Ureter (tissue), 1 donor: ENCODE data around the gene DCBLD2. TPM values are rescaled to one million over a fixed set of nuclear protein-coding genes. Genes with fewer than 3 reads are reported as not detected.
A peak's percentile ranks its signal among the peaks of the same experiment; 100 is the strongest.

ENCODE experiments used
- DNase-seq: peaks from one replicate; pipeline ENCODE4 v3.0.0-alpha.2; 2020; ENCODE audit warnings: low spot score
- total RNA-seq: library from RNA; stranded (reverse); gene quantifications from one replicate; pipeline ENCODE4 v1.2.4, GENCODE V29; 2023
- donor health status: DM: yes; HTN: yes; CAD: no.

DCBLD2 gene, protein sequence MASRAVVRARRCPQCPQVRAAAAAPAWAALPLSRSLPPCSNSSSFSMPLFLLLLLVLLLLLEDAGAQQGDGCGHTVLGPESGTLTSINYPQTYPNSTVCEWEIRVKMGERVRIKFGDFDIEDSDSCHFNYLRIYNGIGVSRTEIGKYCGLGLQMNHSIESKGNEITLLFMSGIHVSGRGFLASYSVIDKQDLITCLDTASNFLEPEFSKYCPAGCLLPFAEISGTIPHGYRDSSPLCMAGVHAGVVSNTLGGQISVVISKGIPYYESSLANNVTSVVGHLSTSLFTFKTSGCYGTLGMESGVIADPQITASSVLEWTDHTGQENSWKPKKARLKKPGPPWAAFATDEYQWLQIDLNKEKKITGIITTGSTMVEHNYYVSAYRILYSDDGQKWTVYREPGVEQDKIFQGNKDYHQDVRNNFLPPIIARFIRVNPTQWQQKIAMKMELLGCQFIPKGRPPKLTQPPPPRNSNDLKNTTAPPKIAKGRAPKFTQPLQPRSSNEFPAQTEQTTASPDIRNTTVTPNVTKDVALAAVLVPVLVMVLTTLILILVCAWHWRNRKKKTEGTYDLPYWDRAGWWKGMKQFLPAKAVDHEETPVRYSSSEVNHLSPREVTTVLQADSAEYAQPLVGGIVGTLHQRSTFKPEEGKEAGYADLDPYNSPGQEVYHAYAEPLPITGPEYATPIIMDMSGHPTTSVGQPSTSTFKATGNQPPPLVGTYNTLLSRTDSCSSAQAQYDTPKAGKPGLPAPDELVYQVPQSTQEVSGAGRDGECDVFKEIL
- 21.1 TPM for total RNA-seq

DNA sequence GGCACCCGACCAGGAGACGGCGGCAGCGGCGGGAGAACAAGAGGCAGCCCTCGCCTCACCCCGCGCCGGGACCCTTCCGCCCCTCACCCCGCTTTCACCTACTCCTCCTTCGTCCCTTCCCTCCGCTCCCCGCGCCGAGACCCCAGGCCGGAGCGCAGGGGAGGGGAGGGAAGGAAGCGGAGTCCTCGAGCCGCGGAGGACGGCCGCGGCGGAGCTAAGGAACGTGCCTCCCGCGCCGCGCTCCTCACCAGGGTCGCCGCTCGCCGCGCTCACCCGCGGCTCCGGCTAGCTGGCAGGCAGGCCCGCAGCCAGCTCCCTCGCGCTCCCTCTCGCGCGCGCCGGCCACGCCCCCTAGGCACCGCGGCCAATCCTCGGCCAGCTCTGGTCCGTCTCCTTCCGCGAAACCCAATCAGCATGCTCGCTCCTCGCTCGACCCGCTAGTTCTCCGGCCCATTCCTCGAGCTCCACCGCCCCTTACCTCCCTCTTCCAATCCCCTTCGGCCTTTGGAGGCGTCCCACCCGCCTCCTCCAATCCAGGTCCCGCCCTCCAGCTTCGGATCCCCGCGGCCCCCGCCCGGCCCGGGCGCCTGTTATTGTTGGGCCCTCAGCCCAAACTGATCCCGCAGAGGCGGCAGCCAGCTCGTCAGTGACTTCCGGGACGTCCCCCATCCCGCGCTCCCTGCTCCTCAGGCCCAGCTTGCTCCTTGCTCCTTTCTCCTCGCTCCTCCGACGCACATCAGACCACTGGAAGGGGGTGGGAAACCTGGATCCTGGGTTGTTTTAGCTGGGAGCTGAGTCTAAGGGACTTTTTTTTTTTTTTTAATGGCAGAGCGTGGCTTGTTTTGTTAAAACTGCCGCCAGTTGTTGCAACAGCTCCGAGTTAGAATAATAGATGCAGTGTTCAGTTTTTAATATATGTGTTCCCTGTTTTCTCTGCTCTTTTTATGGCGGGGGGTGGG lies at the start of gene DCBLD2:
TSS of gene DCBLD2 (minus strand) at position 304 of the 959 bp plus-strand sequence. CDS start 369 bp downstream, outside the sequence.
- DNase-seq: peak; percentile 98

DNA sequence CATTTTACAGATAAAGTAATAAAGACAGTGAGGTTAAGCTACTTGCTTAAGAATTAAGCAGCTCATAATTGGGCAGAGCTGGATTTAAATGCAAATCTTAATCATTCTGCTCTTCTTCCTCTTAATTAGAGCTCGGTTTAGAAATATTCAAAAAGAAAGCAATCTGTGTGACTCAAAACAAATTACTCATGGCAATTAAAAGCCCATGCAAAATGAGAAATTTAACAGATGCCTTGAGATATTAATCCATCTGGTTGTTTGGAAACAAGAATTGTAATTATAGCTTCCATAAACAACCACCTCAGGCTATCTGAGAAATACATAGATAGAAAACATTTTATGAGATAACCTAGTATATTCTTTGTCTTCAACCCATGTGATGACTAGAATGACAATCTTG lies 44.2 kb upstream of the DCBLD2 start:
- no peak for DNase-seq

DNA sequence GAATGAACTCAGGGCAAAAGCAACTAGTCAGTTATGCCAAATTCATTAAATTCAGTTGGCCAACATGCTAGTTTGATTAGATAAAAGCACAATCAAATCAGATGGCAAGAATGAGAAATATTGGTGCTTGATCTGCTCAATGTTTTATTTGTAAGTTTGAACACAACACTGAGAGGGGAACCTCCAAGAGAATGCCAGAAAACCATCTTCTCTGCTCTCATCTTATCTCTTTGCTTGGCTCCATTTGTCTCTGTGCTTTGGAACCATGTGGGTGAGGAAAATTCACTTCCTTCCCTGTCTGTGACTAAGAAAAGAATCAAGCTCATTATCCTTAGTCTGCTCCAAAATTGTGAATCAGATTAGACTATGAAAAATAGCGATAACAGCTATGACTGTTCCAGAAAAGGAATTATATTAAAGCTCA lies 43.6 kb upstream of the DCBLD2 start:
- DNase-seq: no peak

DNA sequence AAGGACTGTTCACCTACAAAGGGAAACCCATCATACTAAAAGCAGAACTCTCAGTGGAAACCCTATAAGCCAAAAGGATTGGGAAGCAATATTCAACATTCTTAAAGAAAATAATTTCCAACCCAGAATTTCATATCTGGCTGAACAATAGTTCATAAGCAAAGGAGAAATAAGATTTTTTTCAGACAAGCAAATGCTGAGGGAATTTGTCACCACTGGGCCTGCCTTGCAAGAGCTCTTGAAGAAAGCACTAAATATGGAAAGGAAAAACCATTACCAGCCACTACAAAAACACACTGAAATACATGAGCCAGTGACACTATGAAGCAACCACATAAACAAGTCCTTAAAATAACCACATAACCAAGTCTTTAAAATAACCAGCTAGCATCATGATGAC lies 28.9 kb upstream of the DCBLD2 start:
- DNase-seq: no peak

DNA sequence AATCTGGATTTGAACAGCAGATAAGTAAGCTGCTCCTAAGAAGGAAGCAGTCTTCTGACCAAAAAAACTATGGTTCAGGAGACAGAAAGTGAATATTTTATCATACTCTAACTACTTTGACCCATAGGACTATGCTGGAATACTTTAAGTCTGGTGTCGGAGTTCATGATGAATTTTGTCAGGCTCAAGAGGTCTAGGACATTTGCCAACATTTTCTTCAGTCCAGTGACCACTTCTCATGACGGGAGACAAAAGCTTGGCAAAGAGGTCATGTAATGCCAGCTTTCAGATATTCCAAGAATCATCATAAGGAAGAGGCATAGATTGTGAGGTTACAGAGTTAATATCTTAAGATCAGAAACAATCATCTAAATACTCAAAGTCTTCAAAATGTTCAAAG lies 20.5 kb upstream of the DCBLD2 start:
- no peak for DNase-seq

DNA sequence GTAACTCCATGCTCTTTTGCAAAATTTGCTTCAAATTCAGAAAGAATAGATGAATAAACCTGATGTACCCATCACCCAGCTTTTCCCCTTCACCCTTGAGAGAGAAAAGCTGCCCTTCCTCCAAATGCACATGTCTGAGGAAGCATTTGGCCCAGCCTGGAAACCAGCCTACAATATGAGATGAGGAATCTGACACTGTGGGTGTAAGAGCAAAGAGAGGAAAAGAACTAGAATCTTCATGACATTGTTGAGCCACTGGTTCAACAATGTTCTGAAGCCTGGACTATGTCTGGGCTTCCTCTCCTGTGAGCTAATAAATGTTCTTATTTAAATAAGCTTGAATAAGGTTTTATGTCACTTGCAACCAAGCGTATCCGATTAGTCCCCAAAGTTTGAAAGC lies 18.7 kb upstream of the DCBLD2 start:
- DNase-seq: no peak

DNA sequence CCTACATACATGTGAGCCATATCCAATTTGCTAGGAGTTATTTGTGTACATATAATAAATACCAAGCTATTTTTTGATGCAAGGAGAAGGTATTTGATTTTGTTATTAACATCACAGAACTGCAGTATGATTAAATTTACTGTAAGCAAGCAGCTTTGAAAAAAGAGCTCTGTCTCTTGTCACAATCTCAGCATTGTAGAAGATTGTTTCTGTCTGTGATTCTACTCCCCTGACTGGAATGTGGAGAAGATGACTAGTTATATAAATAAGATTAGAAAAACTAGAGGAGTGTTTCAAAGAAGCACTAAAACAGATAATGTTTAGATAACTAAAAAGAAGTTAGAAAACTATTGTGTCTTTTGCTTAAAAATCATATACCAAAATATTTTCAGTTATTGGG lies 17.1 kb upstream of the DCBLD2 start:
- no peak for DNase-seq

DNA sequence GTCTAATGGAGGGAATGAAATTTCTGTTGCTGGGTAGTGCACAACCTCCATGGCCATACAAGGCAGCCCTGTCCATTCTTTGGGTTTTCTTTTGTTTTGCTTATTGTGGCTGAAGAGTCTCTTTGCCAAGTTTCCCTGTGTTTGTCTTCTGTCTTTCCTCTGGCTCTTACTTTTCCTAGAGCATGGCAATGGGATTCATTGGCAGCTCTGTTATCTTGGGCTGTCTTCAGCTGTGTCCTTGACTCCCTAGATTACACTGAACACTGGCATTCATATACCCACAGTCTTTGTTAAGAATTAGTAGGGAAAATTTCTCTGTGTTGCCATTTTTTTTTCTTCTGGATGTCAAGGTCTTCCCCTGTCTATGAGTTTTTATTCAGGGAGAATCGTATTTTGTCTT lies 16.1 kb upstream of the DCBLD2 start:
- DNase-seq: no peak

DNA sequence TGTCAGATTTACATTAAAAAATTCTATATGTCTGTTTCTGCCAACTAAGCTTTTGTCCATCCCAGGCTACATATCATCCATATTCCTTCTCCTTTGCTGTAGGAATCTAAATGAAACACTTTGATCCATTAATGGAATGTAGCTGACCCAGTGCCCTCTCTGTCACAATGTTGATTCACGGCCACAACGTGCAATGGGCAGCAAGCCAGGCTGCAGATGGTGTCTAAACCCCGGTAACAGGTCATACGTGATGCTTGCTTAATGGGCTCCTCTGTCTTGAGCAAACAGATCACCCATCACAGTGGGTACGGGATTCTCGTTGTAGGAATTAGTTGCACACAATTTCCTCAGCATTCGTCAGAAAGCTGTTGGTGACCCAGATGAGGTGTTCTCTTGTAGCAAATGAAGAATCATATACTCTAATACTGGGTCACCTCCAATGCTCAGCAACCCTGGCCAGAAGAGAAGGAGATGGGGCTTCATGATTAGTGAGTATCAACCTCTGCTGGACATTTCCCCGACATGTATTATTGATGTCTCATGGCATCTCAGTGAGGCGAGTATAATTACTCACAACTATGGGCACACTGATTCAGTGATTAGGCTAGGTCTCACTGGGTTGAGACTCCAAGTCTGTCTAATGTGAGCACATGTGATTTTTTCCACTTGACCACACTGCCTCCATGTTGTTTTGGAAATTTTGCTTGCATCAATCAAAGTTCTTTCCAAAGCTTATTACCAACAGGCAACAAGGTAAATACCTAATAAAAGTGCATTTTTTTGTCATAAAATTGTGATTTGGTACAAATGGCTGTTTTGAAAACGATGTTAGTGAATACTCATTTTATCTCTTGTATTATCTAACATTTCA lies 12.9 kb upstream of the DCBLD2 start:
- no peak for DNase-seq

DNA sequence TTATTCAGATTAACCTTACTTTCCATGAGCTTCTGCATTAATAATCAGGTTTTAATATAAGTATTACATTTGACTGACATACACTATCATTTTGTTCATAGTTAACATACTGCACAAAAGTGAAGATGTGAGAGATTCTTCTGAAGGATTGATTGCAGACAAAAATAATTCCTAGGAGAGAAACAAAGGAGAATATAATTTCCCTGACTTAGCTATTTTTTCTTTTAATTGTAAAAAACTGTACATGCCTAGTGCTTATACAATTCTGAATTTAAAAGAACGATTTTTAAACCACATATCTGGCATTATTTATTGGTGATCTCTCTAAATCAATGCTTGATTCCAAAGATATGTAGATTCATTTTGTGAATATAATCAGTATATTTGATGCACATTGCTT lies 11.0 kb upstream of the DCBLD2 start:
- no peak for DNase-seq

DNA sequence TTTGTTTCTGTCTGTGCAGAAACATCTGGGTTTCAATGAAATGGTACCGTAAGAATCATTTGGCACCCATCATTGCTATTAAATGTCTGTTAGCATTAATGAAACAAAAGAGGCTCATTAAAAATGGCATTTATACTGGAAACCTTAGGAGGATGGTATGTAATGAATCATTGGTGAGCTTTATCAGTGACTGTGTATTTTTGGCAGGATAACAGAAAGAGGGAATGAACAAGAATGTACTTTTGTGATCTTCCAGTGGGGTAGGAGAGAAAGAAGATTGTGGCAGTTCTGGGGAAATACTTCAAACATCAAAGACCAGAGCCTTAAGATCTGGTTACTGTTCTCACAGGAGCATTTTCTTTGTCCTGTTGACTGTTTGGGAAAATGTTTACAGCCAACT lies 4.7 kb upstream of the DCBLD2 start:
- no peak for DNase-seq

DNA sequence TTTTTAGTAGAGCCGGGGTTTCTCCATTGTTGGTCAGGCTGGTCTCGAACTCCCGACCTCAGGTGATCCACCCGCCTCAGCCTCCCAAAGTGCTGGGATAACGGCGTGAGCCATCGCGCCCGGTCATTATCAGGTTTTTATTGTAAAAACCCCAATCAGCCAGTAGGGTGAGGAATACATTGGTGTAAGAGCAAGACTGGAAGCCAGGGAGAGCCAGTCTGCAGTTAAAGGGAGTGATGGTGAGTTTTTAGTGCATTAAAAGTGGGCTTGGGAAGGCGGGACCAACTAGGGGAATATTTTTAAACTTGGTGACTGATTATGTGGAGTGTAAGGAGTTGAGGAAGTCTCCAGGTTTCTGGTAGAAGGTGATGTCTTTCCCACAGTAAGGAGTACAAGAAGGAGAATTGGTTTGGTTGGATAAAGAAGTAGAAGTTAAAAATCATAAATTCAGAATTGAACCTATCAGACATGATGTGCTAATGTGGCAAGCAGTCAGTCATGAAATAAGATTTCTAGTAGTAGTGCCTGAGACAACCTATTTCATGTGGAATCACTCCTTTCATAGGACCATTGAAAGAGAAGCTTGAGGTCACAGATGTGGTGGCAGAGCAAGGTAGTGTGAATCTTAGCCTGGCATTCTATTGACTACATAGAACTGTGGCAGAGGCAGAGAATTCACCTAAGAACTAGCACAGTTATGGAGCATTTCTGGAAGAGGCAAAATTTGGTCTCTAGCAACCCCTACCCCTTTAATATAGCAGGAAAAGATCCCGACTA lies 2.4 kb upstream of the DCBLD2 start:
- DNase-seq: no peak

DNA sequence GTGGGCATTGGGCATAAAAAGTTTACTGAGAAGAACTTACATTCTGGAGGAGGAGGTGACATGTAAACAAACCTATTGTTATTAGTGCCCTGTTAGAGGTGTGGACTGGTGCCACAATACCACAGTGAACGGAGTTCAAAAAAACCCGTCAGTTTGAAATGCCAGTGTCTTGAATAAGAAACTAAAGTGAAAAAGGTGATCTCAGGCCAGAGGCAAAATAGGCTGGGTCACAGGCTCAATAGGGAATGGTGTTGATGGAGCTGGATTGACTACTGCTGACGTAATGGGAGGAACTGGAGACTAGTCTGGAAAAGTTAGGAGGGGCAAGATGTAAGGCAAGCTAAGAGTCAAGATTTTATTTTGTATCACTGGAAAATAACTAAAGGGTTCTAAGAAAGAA lies 1.6 kb upstream of the DCBLD2 start:
- no peak for DNase-seq

DNA sequence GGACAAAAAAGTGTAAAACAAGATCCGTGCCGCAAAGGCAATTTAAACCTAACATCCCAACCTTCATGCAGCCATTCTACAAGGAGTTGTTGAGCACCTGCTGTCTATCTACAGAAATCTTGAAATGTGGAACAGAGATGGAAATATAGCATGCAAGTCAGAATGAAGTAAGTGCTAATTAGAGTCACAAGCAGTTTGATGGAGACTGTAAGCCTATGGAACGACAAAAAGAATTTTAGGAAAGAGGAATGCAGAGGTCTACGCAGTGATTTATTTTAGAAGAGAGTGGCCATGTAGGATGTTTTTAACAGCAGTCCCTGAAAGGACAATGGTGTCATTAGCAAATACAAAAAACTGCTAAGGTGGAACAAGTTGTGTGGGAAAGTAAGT lies 851 bp upstream of the DCBLD2 start:
- no peak for DNase-seq

DNA sequence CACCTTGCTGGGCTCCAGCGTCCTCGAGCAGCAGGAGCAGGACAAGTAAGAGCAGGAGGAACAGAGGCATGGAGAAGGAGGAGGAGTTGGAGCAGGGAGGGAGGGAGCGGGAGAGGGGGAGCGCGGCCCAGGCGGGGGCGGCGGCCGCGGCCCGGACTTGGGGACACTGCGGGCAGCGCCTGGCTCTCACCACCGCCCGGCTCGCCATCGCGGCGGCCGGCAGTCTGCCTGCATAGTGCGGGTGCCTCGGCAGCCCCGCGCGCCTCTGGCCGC lies 440 bp downstream of the DCBLD2 start:
- DNase-seq: no peak

DNA sequence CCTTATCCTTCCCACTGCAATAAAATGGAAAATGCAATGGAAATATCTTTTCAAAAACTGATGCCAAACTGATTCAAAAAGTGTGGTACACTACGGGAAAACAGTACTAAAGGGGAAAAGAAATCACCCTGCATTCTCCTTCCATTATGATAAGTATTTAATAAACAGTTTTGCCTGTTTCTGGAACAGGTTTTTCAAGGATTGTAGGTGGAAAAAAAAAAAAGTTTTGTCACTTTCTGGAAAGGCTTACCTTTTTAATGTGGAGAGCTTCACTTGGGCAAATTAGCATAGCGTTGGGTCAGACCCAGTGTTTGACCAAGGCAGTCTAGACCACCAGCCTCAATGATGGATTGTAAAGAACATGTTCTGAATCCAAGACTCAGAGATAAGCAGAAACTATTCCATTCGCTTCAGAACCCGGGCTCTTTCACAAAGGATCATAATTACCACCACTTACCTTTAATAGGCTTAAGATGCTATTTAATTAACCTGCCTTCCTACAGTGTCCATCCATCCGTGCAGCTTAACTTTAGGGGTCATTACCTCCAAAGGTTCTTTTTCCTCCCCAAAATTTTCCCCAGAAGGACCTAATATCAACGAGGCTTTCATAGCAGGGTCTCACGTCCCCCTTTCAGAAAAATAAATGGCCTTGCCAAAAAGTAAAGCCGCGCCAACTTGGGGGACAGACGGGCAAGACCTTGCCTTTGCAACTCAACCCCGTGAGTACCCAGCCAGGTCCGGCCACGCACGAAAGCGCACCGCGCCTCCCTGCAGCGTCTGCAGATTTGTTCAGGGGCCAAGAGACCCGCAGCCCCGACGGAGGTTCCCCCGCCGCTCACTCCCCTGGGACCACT lies 1.0 kb downstream of the DCBLD2 start:
- peak; percentile 47 for DNase-seq

DNA sequence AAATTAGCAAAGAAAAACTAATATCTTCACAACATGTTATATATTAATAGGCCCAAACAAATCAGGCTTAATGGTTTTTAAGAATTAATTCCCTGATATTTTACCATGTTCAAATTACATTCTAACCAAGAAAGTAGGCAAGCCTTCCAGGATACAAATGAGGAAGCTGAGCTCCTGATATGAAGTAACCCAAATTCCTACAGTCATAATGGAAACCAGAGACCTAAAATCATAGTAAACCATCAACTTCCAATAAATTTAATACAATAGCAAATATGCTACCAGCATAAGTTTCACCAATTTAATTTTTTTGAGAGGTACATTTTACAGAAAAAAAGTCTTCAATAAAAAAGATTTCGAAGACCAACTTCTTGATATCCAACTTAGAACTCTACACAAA lies 3.8 kb downstream of the DCBLD2 start:
- DNase-seq: no peak

DNA sequence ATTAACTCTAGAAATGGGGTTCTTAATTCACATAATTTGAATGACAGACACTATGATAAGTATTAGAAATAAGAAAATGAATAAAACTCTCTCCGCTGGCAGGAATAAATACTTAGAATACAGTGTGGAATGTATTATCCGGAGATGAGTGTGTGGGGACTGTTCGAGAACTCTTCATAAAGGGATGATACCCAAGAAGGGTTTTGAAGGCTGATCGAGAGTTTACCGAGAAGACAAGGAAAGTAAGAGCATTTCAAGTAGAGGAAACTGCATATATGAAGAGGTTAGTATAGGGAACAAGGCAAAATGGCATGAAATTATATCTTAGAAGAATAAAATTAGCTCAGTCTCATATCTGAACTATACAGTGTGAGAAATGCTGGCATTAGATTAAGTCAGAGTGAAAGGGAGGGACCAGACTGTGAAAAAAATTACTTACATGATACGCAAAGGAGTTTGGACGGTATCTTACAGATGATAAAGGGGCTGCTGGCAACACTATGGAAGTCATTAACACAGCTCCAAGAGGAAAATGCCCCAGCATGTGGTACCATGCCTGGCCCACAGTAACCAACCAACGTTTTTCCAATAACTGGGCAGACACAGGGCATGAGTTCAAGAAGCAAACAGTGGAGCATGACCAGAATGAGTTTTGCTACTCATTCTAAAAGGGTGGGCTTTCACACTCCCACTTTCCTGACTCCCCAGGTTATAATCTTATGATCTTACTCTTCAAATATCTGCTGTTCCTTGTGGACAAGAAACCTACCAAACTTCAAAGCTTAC lies 6.5 kb downstream of the DCBLD2 start:
- no peak for DNase-seq

DNA sequence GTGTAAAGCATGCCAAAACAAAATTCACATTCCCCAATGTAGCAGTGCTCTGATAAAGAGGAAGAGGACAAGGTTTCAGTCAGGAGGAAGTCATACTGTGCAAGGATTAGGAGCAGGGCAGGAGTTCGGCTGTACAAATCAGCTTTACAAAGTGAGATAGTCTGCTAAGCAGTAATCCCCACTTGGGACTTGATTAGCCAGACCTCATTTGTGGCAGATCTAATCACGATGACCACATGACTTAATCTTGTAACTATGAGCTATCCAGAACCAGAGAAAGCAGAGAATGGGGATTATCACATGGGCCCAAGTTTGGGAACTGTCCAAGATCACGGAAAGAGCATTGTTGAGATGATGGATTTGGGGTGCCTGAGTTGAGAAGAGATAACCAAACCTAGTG lies 7.8 kb downstream of the DCBLD2 start:
- DNase-seq: no peak
